Vagina (tissue), 2 donors: ENCODE data around the gene AADACL3. TPM values are rescaled to one million over a fixed set of nuclear protein-coding genes. Genes with fewer than 3 reads are reported as not detected.

ENCODE experiments used
- DNase-seq, 2 donors: peaks; one replicate each; pipeline ENCODE4 v3.0.0-alpha.2; 2017; ENCODE audit errors: extremely low spot score in 2 of 2
- H3K27ac ChIP-seq: fragments of 200-600 bp; sonication (generic); one replicate; pipeline ENCODE4 v1.5.1; 2019
- H3K27me3 ChIP-seq: fragments of 200-600 bp; sonication (generic); one replicate; pipeline ENCODE4 v1.5.1; 2019
- H3K36me3 ChIP-seq, 2 donors: fragments of 200-600 bp; sonication (generic); one replicate each; pipeline ENCODE4 v1.5.1; 2017 to 2019
- H3K4me1 ChIP-seq: fragments of 200-600 bp; sonication (generic); one replicate; pipeline ENCODE4 v1.5.1; 2019
- H3K4me3 ChIP-seq, 2 donors: fragments of 200-600 bp; sonication (generic); 1 replicate in 1 of 2; 2 replicates in 1 of 2; pipeline ENCODE4 v1.5.1; 2016 to 2019
- H3K9me3 ChIP-seq: fragments of 200-600 bp; sonication (generic); one replicate; pipeline ENCODE4 v1.5.1; 2019
- CTCF ChIP-seq, 3 experiments: fragments of 450-650 bp in 2 of 3; fragments of 200-600 bp in 1 of 3; sonication (generic) in 1 of 3; IDR thresholded peaks; one replicate each; pipeline ENCODE4 v1.5.1; 2017 to 2019; ENCODE audit warnings: antibody characterized with exemption in 3 of 3, mild to moderate bottlenecking in 2 of 3, moderate library complexity in 2 of 3
- POLR2A ChIP-seq, 2 donors: fragments of 450-650 bp; IDR thresholded peaks; one replicate each; pipeline ENCODE4 v1.6.1; 2017; ENCODE audit warnings: antibody characterized with exemption in 2 of 2, mild to moderate bottlenecking in 2 of 2, moderate library complexity in 2 of 2
- POLR2AphosphoS5 ChIP-seq, 2 donors: sonication (generic); formaldehyde crosslinking; IDR thresholded peaks; one replicate each; pipeline ENCODE4 v1.9.0; 2017; ENCODE audit warnings: antibody characterized with exemption in 2 of 2, mild to moderate bottlenecking in 2 of 2, low read depth in 1 of 2; ENCODE audit not compliant: insufficient read depth in 1 of 2
- intact Hi-C: fragments of 100-400 bp; cut with DNase I; formaldehyde crosslinking; loops from one replicate; pipeline ENCODE4 v1.15.1; 2023
- total RNA-seq: library from RNA; depleted of rRNA; stranded (reverse); fragments of >200 nt; gene quantifications from one replicate; pipeline ENCODE4 v1.2.3, GENCODE V29; 2016

Gene AADACL3
- total RNA-seq, 1 donor from 2014 or later: not detected

GRCh38 chr1:12745992-12746323, 30.0 kb downstream of the AADACL3 start, which contains the start of gene CFAP107:
Gene CFAP107, plus strand, starts transcription at chr1:12746200. Its CDS starts 231 bp downstream, at chr1:12746431.
- H3K4me3 ChIP-seq: no peak within 1 kb of the TSS
- H3K4me1 ChIP-seq: no peaks in the 10 kb centered on the region
- no peaks in the 10 kb centered on the region for H3K36me3 ChIP-seq
- H3K9me3 ChIP-seq: no peaks in the 10 kb centered on the region
- no peak for DNase-seq
- intact Hi-C loops: no loop called here
- H3K27ac ChIP-seq: no peak within 1 kb of the TSS
- no peak for TF ChIP-seq CTCF (IDR thresholded peaks at IDR 0.05)
- TF ChIP-seq POLR2AphosphoS5 (IDR thresholded peaks at IDR 0.05; ENCODE audit: insufficient read depth in 1 of 2, low read depth in 1 of 2): no peak
- TF ChIP-seq POLR2A (IDR thresholded peaks at IDR 0.05): no peak
- no peaks in the 10 kb centered on the region for H3K27me3 ChIP-seq

GRCh38 chr1:12748778-12749355, 33.0 kb downstream of the AADACL3 start:
- TF ChIP-seq POLR2AphosphoS5 (IDR thresholded peaks at IDR 0.05; ENCODE audit: insufficient read depth in 1 of 2, low read depth in 1 of 2) (no peak), CTCF (IDR thresholded peaks at IDR 0.05) (no peak), POLR2A (IDR thresholded peaks at IDR 0.05) (no peak)
- intact Hi-C loops: no loop called here
- Histone ChIP-seq H3K27me3 (no peaks in the 10 kb centered on the region), H3K27ac (no peak overlapping the region), H3K4me3 (no peak overlapping the region), H3K36me3 (no peaks in the 10 kb centered on the region), H3K4me1 (no peaks in the 10 kb centered on the region), H3K9me3 (no peaks in the 10 kb centered on the region)
- DNase-seq: no peak

- Histone ChIP-seq H3K36me3 (no peaks in the 10 kb centered on the region), H3K4me1 (no peaks in the 10 kb centered on the region), H3K4me3 (no peak overlapping the region), H3K27me3 (no peaks in the 10 kb centered on the region), H3K9me3 (no peaks in the 10 kb centered on the region), H3K27ac (no peak overlapping the region)
- TF ChIP-seq CTCF (IDR thresholded peaks at IDR 0.05) (no peak), POLR2AphosphoS5 (IDR thresholded peaks at IDR 0.05; ENCODE audit: insufficient read depth in 1 of 2, low read depth in 1 of 2) (no peak), POLR2A (IDR thresholded peaks at IDR 0.05) (no peak)
- no peak for DNase-seq
- intact Hi-C loops: no loop called here
Observed at GRCh38 chr1:12754738-12755137, 38.8 kb downstream of the AADACL3 start.

DNA sequence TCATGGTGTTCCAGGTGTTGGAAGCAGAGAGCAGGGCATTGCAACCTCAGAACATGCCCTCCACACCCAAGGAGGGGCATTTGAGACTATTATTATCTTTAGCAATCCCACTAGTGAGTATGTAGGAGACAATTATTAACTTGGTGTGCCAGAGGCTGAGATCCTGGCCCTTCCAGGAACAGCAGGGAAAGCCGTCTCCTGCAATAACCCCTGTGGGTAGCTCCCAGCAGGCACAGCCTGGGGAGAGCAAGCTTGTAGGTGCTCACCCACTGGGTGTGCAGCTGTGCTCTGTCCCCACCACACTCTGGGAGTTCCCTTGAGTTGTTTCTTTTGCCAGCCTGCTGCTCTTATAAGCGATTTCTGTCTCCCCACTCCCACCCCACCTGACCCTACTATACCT, 40.4 kb downstream of the AADACL3 start:
- intact Hi-C loops: no loop called here
- Histone ChIP-seq H3K4me1 (no peaks in the 10 kb centered on the region), H3K27ac (no peak overlapping the region), H3K27me3 (no peaks in the 10 kb centered on the region), H3K36me3 (no peaks in the 10 kb centered on the region), H3K4me3 (no peak overlapping the region), H3K9me3 (no peaks in the 10 kb centered on the region)
- TF ChIP-seq POLR2AphosphoS5 (IDR thresholded peaks at IDR 0.05; ENCODE audit: insufficient read depth in 1 of 2, low read depth in 1 of 2) (no peak), POLR2A (IDR thresholded peaks at IDR 0.05) (no peak), CTCF (IDR thresholded peaks at IDR 0.05) (no peak)
- DNase-seq: no peak

DNA sequence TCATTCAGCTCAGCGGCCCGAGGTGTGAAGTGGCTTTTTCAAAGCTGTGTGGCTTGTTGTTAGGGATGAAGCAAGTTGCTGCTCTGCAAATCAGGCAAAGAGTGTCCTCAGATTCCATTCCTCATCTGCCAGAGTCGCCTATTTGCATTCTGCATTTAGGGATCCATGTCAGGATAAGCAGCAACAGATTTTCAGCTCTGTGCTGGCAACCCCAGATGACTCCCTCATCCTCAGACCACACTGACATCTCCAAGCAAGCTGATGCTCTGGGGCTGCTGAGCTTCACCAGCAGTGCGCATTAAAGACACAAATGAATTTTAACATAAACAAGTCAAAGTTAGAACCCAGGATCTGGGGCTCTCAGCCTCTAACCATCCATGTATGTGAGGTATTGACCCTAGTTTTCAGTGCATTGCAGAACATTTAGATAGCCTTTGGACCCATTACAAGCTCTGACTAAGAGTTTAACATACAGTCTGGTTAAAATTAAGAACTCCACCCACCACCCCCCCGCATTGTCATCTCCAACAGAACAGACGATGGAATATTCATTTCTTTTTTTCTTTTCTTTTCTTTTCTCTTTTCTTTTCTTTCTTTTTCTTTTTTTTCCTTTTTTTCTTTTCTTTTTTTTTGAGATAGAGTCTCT, 41.0 kb downstream of the AADACL3 start:
- H3K27me3 ChIP-seq: no peaks in the 10 kb centered on the region
- intact Hi-C loops: no loop called here
- H3K9me3 ChIP-seq: no peaks in the 10 kb centered on the region
- H3K27ac ChIP-seq: no peak overlapping the region
- no peak overlapping the region for H3K4me3 ChIP-seq
- no peaks in the 10 kb centered on the region for H3K4me1 ChIP-seq
- TF ChIP-seq POLR2AphosphoS5 (IDR thresholded peaks at IDR 0.05; ENCODE audit: insufficient read depth in 1 of 2, low read depth in 1 of 2): no peak
- no peak for TF ChIP-seq CTCF (IDR thresholded peaks at IDR 0.05)
- peak in 1 of 2 donors; percentile 55 for DNase-seq
- H3K36me3 ChIP-seq: no peaks in the 10 kb centered on the region
